ENCODE measurements around the gene ZBTB17. TPM values are rescaled to one million over a fixed set of nuclear protein-coding genes. Genes with fewer than 3 reads are reported as not detected.
"Not testable (repeated sequence)": the region's sequence is repeated elsewhere in the genome, so short reads cannot be mapped to it uniquely, and the experiment has no call there.

The ZBTB17 gene
- total RNA-seq, 2 experiments from 2014 or later = 52.9 to 53.4 TPM

GRCh38 chr1:15902882-15903281 is 73.0 kb downstream of the ZBTB17 start:
- no peaks in the 10 kb centered on the region for H3K4me1 ChIP-seq (ENCODE audit: insufficient read depth, low read length, poor library complexity, severe bottlenecking)
- no peak overlapping the region for H2AFZ ChIP-seq (ENCODE audit: low read length)
- no peak for TF ChIP-seq CTCF (conservative IDR thresholded peaks at IDR 0.05; ENCODE audit: low read length)
- H3K9me2 ChIP-seq (ENCODE audit: insufficient read depth, low read length) = no peaks in the 10 kb centered on the region
- intact Hi-C loops (cut with micrococcal nuclease; ENCODE audit: unreplicated experiment) = no loop called here
- peaks cover 25% of the 10 kb centered on the region for H4K20me1 ChIP-seq (ENCODE audit: insufficient read depth, low read length)
- DNase-seq (ENCODE audit: low spot score) = no peak
- no peak overlapping the region for H3K27ac ChIP-seq (ENCODE audit: low read depth, low read length, poor library complexity, severe bottlenecking)
- no peaks in the 10 kb centered on the region for H3K9me3 ChIP-seq (ENCODE audit: low read length)
- no peak overlapping the region for H3K4me2 ChIP-seq (ENCODE audit: low read length)
- CTCF ChIA-PET (ENCODE audit: unreplicated experiment) = no interaction called here
- peaks cover 40% of the 10 kb centered on the region for H3K36me3 ChIP-seq (ENCODE audit: insufficient read depth, low read length)
- POLR2A ChIA-PET = no interaction called here
- peaks cover 100% of the 10 kb centered on the region for H3K79me2 ChIP-seq (ENCODE audit: insufficient read depth, low read depth, low read length)
- H3K4me3 ChIP-seq (ENCODE audit: low read depth, low read length, poor library complexity, severe bottlenecking) = no peak overlapping the region
- no TSS peak for BruUV-seq (replicated peaks)

- Histone ChIP-seq H3K9me3 (ENCODE audit: low read length) (no peaks in the 10 kb centered on the region), H4K20me1 (ENCODE audit: insufficient read depth, low read length) (peaks cover 25% of the 10 kb centered on the region), H3K4me2 (ENCODE audit: low read length) (no peak overlapping the region), H3K4me3 (ENCODE audit: low read depth, low read length, poor library complexity, severe bottlenecking) (no peak overlapping the region), H3K36me3 (ENCODE audit: insufficient read depth, low read length) (peaks cover 31% of the 10 kb centered on the region), H3K9me2 (ENCODE audit: insufficient read depth, low read length) (no peaks in the 10 kb centered on the region), H2AFZ (ENCODE audit: low read length) (no peak overlapping the region), H3K79me2 (ENCODE audit: insufficient read depth, low read depth, low read length) (peaks cover 100% of the 10 kb centered on the region), H3K4me1 (ENCODE audit: insufficient read depth, low read length, poor library complexity, severe bottlenecking) (no peaks in the 10 kb centered on the region), H3K27ac (ENCODE audit: low read depth, low read length, poor library complexity, severe bottlenecking) (no peak overlapping the region)
- ChIA-PET POLR2A (interaction anchor here (1.1 kb wide), 1 partner anchor 67 kb away, joined by 3 read pairs; no protein-coding TSS in a partner anchor), CTCF (ENCODE audit: unreplicated experiment) (no interaction called here)
- intact Hi-C loops (cut with micrococcal nuclease; ENCODE audit: unreplicated experiment) = no loop called here
- DNase-seq (ENCODE audit: low spot score) = no peak
- BruUV-seq (replicated peaks) = no TSS peak
- TF ChIP-seq CTCF (conservative IDR thresholded peaks at IDR 0.05; ENCODE audit: low read length) (no peak), EZH2phosphoT487 (IDR thresholded peaks at IDR 0.05; ENCODE audit: borderline replicate concordance, low read depth, low read length) (no peak)
Observed at GRCh38 chr1:15900662-15901279, 75.1 kb downstream of the ZBTB17 start.

- intact Hi-C loops (cut with micrococcal nuclease; ENCODE audit: unreplicated experiment) = no loop called here
- ChIA-PET POLR2A (interaction anchor here (0.7 kb wide), 1 partner anchor 11 kb away, joined by 4 read pairs; no protein-coding TSS in a partner anchor), CTCF (ENCODE audit: unreplicated experiment) (no interaction called here)
- no peak overlapping the region for H3K4me2 ChIP-seq (ENCODE audit: low read length)
- H3K9me2 ChIP-seq (ENCODE audit: insufficient read depth, low read length) = no peaks in the 10 kb centered on the region
- H2AFZ ChIP-seq (ENCODE audit: low read length) = no peak overlapping the region
- DNase-seq (ENCODE audit: low spot score) = no peak
- peaks cover 41% of the 10 kb centered on the region for H3K36me3 ChIP-seq (ENCODE audit: insufficient read depth, low read length)
- no TSS peak for BruUV-seq (replicated peaks)
- TF ChIP-seq CTCF (conservative IDR thresholded peaks at IDR 0.05; ENCODE audit: low read length) (no peak), EZH2phosphoT487 (IDR thresholded peaks at IDR 0.05; ENCODE audit: borderline replicate concordance, low read depth, low read length) (no peak)
- H3K79me2 ChIP-seq (ENCODE audit: insufficient read depth, low read depth, low read length) = peaks cover 100% of the 10 kb centered on the region
- H3K9me3 ChIP-seq (ENCODE audit: low read length) = no peaks in the 10 kb centered on the region
- no peaks in the 10 kb centered on the region for H3K4me1 ChIP-seq (ENCODE audit: insufficient read depth, low read length, poor library complexity, severe bottlenecking)
- H3K4me3 ChIP-seq (ENCODE audit: low read depth, low read length, poor library complexity, severe bottlenecking) = no peak overlapping the region
- H3K27ac ChIP-seq (ENCODE audit: low read depth, low read length, poor library complexity, severe bottlenecking) = no peak overlapping the region
- H4K20me1 ChIP-seq (ENCODE audit: insufficient read depth, low read length) = peaks cover 25% of the 10 kb centered on the region
Observed at GRCh38 chr1:15899266-15899665, 76.6 kb downstream of the ZBTB17 start.

GRCh38 chr1:15896841-15897610 is 78.9 kb downstream of the ZBTB17 start:
- H3K9me3 ChIP-seq (ENCODE audit: low read length); H2AFZ ChIP-seq (ENCODE audit: low read length); H3K4me1 ChIP-seq (ENCODE audit: insufficient read depth, low read length, poor library complexity, severe bottlenecking); H3K4me3 ChIP-seq (ENCODE audit: low read depth, low read length, poor library complexity, severe bottlenecking); BruUV-seq (replicated peaks); DNase-seq (ENCODE audit: low spot score); H3K9me2 ChIP-seq (ENCODE audit: insufficient read depth, low read length); CTCF ChIA-PET (ENCODE audit: unreplicated experiment); H3K27ac ChIP-seq (ENCODE audit: low read depth, low read length, poor library complexity, severe bottlenecking); H3K4me2 ChIP-seq (ENCODE audit: low read length); intact Hi-C loops (cut with micrococcal nuclease; ENCODE audit: unreplicated experiment): not testable (repeated sequence)
- peaks cover 55% of the 10 kb centered on the region for H3K36me3 ChIP-seq (ENCODE audit: insufficient read depth, low read length)
- peaks cover 33% of the 10 kb centered on the region for H4K20me1 ChIP-seq (ENCODE audit: insufficient read depth, low read length)
- POLR2A ChIA-PET = interaction anchor here (0.7 to 1.0 kb wide), 2 partner anchors 25 to 457 kb away, joined by 3 read pairs; no protein-coding TSS in a partner anchor
- H3K79me2 ChIP-seq (ENCODE audit: insufficient read depth, low read depth, low read length) = peaks cover 100% of the 10 kb centered on the region

All from OCI-LY7 (cell line).